K562 (cell line): Measurements from ENCODE around the gene MCTS1. TPM values are rescaled to one million over a fixed set of nuclear protein-coding genes. Genes with fewer than 3 reads are reported as not detected.

Experiments used
- EP400 ChIP-seq: fragments of 450-650 bp; IDR thresholded peaks from 2 replicates; pipeline ENCODE4 v1.6.1; 2017; ENCODE audit warnings: antibody characterized with exemption, mild to moderate bottlenecking, moderate library complexity
- GTF2A2 ChIP-seq: IDR thresholded peaks from 2 replicates; pipeline ENCODE4 v1.6.1; 2016; ENCODE audit warnings: mild to moderate bottlenecking, missing genetic modification characterization, missing compliant biosample characterization
- MAZ ChIP-seq, 2 experiments: fragments of 450-650 bp in 1 of 2; sonication (generic) in 1 of 2; formaldehyde crosslinking; IDR thresholded peaks in 1 of 2; conservative IDR thresholded peaks in 1 of 2; 2 replicates each; pipeline versions ENCODE4 v1.4.0 to v1.5.0; 2020; ENCODE audit warnings: mild to moderate bottlenecking in 1 of 2, missing genetic modification reagents in 1 of 2
- RCOR1 ChIP-seq, 2 experiments: IDR thresholded peaks; 2 replicates each; pipeline ENCODE4 v1.6.1; 2012; ENCODE audit warnings: low read depth in 2 of 2, low read length in 2 of 2, borderline replicate concordance in 1 of 2, improper control_type of control experiment in 1 of 2
- SIN3A ChIP-seq, 2 experiments: fragments of 150-350 bp in 1 of 2; IDR thresholded peaks; 2 replicates each; pipeline ENCODE4 v1.6.1; 2011 to 2016; ENCODE audit warnings: borderline replicate concordance in 2 of 2, low read depth in 2 of 2, low read length in 2 of 2, mild to moderate bottlenecking in 2 of 2, moderate library complexity in 2 of 2; ENCODE audit not compliant: control insufficient read depth in 1 of 2
- SMAD4 ChIP-seq: fragments of 250-450 bp; sonication (Bioruptor Pico); conservative IDR thresholded peaks from 2 replicates; pipeline ENCODE4 v1.8.0; 2021; ENCODE audit warnings: inconsistent platforms, mild to moderate bottlenecking, moderate library complexity
- SMC3 ChIP-seq: conservative IDR thresholded peaks from 2 replicates; pipeline ENCODE4 v1.6.1; 2011; ENCODE audit warnings: low read depth, low read length, improper control_type of control experiment; ENCODE audit not compliant: insufficient read depth
- TRIM28 ChIP-seq: fragments of 450-650 bp; IDR thresholded peaks from 2 replicates; pipeline ENCODE4 v1.6.1; 2017
- ZNF174 ChIP-seq: fragments of 250-450 bp; sonication (Bioruptor Pico); IDR thresholded peaks from 2 replicates; pipeline ENCODE4 v1.4.0; 2020; ENCODE audit warnings: mild to moderate bottlenecking
- ZNF354B ChIP-seq: fragments of 250-450 bp; sonication (Bioruptor Pico); IDR thresholded peaks from 2 replicates; pipeline ENCODE4 v1.4.0; 2020
- ZNF445 ChIP-seq: fragments of 250-450 bp; sonication (Bioruptor Pico); IDR thresholded peaks from 2 replicates; pipeline ENCODE4 v1.4.0; 2020; ENCODE audit warnings: low read depth, mild to moderate bottlenecking, moderate library complexity
- polyA plus RNA-seq, 8 experiments: library from polyadenylated mRNA; depleted of rRNA in 4 of 8; stranded (reverse) in 5 of 8; unstranded in 3 of 8; fragments of >200 nt; fragmentation: Nextera tagmentation in 2 of 8; fragmentation: Illumina TruSeq in 1 of 8; extraction: Ambion mirVana in 2 of 8; extraction: Trizol in 1 of 8; gene quantifications; 2 replicates each; pipeline versions ENCODE4 v1.2.1 to v1.2.3, GENCODE V29; 2011 to 2014; ENCODE audit warnings: inconsistent platforms in 1 of 8, missing spikeins in 1 of 8
- total RNA-seq, 7 experiments: library from RNA; depleted of rRNA in 6 of 7; stranded (reverse); fragments of >200 nt in 6 of 7; fragmentation: Illumina TruSeq in 2 of 7; extraction: Trizol in 2 of 7; gene quantifications; 2 replicates each; pipeline versions ENCODE4 v1.2.1 to v1.2.3, GENCODE V29; 2011 to 2021; ENCODE audit warnings: low replicate concordance in 1 of 7
- TF ChIP-seq, protein P1 (sequence below): IDR thresholded peaks from 2 replicates; pipeline ENCODE4 v1.6.1; 2012; ENCODE audit warnings: low read depth, low read length, improper control_type of control experiment, borderline replicate concordance
- TF ChIP-seq, protein P2 (sequence below), 2 experiments: fragments of 450-650 bp in 1 of 2; sonication (generic) in 1 of 2; formaldehyde crosslinking in 1 of 2; IDR thresholded peaks; 2 replicates each; pipeline versions ENCODE4 v1.7.1 to v1.9.0; 2016 to 2022; ENCODE audit warnings: inconsistent platforms in 1 of 2, mild to moderate bottlenecking in 1 of 2, missing genetic modification reagents in 1 of 2
- TF ChIP-seq, protein P3 (sequence below): fragments of 200-400 bp; formaldehyde crosslinking; IDR thresholded peaks from 2 replicates; pipeline ENCODE4 v1.6.1; 2017; ENCODE audit warnings: mild to moderate bottlenecking, low read depth, low read length, moderate library complexity

The MCTS1 gene
- total and polyA plus RNA-seq, 9 of the 15 experiments (the other 6 are each of a cell fraction or from before 2014, with no cell fraction given), result 65.3 to 300 (median 152) TPM

DNA sequence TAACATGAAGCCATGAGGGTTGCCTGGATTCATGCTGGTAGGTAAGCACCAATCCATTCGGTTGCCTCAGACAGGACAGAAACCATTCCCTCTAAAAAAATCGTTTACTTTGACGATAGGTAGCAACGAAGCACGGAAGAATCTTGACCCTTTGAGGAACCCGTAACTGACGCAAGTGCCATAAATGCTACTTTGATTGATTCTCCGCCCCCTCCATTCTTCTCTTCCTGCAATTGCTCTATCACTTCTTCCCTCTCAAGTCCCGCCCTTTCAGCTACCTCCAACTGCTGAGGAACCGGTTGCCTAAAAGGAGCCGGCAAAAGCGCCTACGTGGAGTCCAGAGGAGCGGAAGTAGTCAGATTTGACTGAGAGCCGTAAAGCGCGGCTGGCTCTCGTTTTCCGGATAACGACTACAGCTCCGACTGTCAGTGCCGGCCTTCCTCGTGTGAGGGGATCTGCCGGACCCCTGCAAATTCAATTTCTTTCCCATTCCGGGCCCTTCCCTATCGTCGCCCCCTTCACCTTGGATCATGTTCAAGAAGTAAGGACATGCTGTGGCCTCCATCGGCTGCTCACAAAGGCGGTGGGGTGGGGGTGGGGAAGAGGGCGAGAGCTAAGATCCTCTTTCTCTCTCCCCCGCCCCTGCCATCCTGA lies at the start of gene MCTS1 (continued):
- TF ChIP-seq, protein P1, sequence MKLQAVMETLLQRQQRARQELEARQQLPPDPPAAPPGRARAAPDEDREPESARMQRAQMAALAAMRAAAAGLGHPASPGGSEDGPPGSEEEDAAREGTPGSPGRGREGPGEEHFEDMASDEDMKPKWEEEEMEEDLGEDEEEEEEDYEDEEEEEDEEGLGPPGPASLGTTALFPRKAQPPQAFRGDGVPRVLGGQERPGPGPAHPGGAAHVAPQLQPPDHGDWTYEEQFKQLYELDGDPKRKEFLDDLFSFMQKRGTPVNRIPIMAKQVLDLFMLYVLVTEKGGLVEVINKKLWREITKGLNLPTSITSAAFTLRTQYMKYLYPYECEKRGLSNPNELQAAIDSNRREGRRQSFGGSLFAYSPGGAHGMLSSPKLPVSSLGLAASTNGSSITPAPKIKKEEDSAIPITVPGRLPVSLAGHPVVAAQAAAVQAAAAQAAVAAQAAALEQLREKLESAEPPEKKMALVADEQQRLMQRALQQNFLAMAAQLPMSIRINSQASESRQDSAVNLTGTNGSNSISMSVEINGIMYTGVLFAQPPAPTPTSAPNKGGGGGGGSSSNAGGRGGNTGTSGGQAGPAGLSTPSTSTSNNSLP, result peak; percentile 95
- 0 out of 4 replicates have a peak, but pooled peaks of 1 of the 2 experiments have one; percentile 51 for TF ChIP-seq SIN3A (IDR thresholded peaks at IDR 0.05; ENCODE audit: borderline replicate concordance in 2 of 2, control insufficient read depth in 1 of 2, low read depth in 2 of 2, low read length in 2 of 2)
- TF ChIP-seq, protein P2, sequence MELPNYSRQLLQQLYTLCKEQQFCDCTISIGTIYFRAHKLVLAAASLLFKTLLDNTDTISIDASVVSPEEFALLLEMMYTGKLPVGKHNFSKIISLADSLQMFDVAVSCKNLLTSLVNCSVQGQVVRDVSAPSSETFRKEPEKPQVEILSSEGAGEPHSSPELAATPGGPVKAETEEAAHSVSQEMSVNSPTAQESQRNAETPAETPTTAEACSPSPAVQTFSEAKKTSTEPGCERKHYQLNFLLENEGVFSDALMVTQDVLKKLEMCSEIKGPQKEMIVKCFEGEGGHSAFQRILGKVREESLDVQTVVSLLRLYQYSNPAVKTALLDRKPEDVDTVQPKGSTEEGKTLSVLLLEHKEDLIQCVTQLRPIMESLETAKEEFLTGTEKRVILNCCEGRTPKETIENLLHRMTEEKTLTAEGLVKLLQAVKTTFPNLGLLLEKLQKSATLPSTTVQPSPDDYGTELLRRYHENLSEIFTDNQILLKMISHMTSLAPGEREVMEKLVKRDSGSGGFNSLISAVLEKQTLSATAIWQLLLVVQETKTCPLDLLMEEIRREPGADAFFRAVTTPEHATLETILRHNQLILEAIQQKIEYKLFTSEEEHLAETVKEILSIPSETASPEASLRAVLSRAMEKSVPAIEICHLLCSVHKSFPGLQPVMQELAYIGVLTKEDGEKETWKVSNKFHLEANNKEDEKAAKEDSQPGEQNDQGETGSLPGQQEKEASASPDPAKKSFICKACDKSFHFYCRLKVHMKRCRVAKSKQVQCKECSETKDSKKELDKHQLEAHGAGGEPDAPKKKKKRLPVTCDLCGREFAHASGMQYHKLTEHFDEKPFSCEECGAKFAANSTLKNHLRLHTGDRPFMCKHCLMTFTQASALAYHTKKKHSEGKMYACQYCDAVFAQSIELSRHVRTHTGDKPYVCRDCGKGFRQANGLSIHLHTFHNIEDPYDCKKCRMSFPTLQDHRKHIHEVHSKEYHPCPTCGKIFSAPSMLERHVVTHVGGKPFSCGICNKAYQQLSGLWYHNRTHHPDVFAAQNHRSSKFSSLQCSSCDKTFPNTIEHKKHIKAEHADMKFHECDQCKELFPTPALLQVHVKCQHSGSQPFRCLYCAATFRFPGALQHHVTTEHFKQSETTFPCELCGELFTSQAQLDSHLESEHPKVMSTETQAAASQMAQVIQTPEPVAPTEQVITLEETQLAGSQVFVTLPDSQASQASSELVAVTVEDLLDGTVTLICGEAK (IDR thresholded peaks at IDR 0.05), result peak; percentile 88
- TF ChIP-seq, protein P2 (CRISPR knock-in tag; IDR thresholded peaks at IDR 0.05), result no peak
- TF ChIP-seq ZNF174 (CRISPR knock-in tag), result no peak
- TF ChIP-seq, protein P3, sequence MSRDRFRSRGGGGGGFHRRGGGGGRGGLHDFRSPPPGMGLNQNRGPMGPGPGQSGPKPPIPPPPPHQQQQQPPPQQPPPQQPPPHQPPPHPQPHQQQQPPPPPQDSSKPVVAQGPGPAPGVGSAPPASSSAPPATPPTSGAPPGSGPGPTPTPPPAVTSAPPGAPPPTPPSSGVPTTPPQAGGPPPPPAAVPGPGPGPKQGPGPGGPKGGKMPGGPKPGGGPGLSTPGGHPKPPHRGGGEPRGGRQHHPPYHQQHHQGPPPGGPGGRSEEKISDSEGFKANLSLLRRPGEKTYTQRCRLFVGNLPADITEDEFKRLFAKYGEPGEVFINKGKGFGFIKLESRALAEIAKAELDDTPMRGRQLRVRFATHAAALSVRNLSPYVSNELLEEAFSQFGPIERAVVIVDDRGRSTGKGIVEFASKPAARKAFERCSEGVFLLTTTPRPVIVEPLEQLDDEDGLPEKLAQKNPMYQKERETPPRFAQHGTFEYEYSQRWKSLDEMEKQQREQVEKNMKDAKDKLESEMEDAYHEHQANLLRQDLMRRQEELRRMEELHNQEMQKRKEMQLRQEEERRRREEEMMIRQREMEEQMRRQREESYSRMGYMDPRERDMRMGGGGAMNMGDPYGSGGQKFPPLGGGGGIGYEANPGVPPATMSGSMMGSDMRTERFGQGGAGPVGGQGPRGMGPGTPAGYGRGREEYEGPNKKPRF, result no peak
- TF ChIP-seq MAZ (CRISPR knock-in tag; conservative IDR thresholded peaks at IDR 0.05 in 1 of 2, IDR thresholded peaks at IDR 0.05 in 1 of 2), result no peak
- TF ChIP-seq ZNF445 (CRISPR knock-in tag), result no peak
- no peak for TF ChIP-seq TRIM28
- no peak for TF ChIP-seq GTF2A2 (tag)
- TF ChIP-seq SMC3, result no peak
- TF ChIP-seq EP400, result peak; percentile 94
- TF ChIP-seq ZNF354B (CRISPR knock-in tag), result no peak
- no peak for TF ChIP-seq SMAD4 (CRISPR knock-in tag)
- TF ChIP-seq RCOR1 (IDR thresholded peaks at IDR 0.05; ENCODE audit: borderline replicate concordance in 1 of 2, low read depth in 2 of 2, low read length in 2 of 2), result peak in 1 of 2 experiments; percentile 79; a peak in 3 of 4 replicates
